GM23338 (cell line): ENCODE measurements around the gene HDAC5. TPM values are rescaled to one million over a fixed set of nuclear protein-coding genes. Genes with fewer than 3 reads are reported as not detected.

Experiments
- ATAC-seq: fragments of 200-7000 bp; cut with Tn5 transposase; 3 replicates; pipeline ENCODE4 v1.9.1; 2020
- DNase-seq: peaks from one replicate; pipeline ENCODE4 v3.0.0-alpha.2; 2015; ENCODE audit warnings: low spot score
- H2AFZ ChIP-seq: fragments of 200-600 bp; sonication (generic); 2 replicates; pipeline ENCODE4 v1.8.0; 2016; ENCODE audit warnings: antibody characterized with exemption, mild to moderate bottlenecking, moderate library complexity
- H3F3A ChIP-seq: fragments of 200-600 bp; sonication (generic); replicated peaks from 2 replicates; pipeline ENCODE4 v1.8.0; 2017; ENCODE audit warnings: antibody characterized with exemption, mixed run types, low read depth
- H3K27ac ChIP-seq: fragments of 200-600 bp; sonication (generic); 2 replicates; pipeline ENCODE4 v1.6.1; 2016; ENCODE audit warnings: low read depth
- H3K27me3 ChIP-seq: fragments of 200-600 bp; sonication (generic); 2 replicates; pipeline ENCODE4 v1.8.0; 2016; ENCODE audit warnings: mild to moderate bottlenecking, mixed run types, moderate library complexity; ENCODE audit not compliant: insufficient read depth
- H3K36me3 ChIP-seq: fragments of 200-600 bp; sonication (generic); 2 replicates; pipeline ENCODE4 v1.8.0; 2016; ENCODE audit warnings: mild to moderate bottlenecking; ENCODE audit not compliant: insufficient read depth
- H3K4me1 ChIP-seq: fragments of 200-600 bp; sonication (generic); 2 replicates; pipeline ENCODE4 v1.8.0; 2016; ENCODE audit warnings: mild to moderate bottlenecking, moderate library complexity; ENCODE audit not compliant: insufficient read depth
- H3K4me2 ChIP-seq: fragments of 200-600 bp; sonication (generic); 2 replicates; pipeline ENCODE4 v1.7.1; 2017; ENCODE audit warnings: mixed run types
- H3K4me3 ChIP-seq: fragments of 200-600 bp; sonication (generic); 2 replicates; pipeline ENCODE4 v1.6.1; 2016; ENCODE audit warnings: mixed run types
- H3K79me2 ChIP-seq: fragments of 200-600 bp; sonication (generic); replicated peaks from 2 replicates; pipeline ENCODE4 v1.8.0; 2017; ENCODE audit warnings: mild to moderate bottlenecking; ENCODE audit not compliant: insufficient read depth
- H3K9me2 ChIP-seq: fragments of 200-600 bp; sonication (generic); 2 replicates; pipeline ENCODE4 v1.8.0; 2017; ENCODE audit not compliant: insufficient read depth
- H4K20me1 ChIP-seq: fragments of 200-600 bp; sonication (generic); replicated peaks from 2 replicates; pipeline ENCODE4 v1.8.0; 2017; ENCODE audit warnings: mild to moderate bottlenecking; ENCODE audit not compliant: insufficient read depth
- H3K27ac Mint-ChIP-seq: 2 replicates; pipeline ENCODE4 v1.8.0; 2020; ENCODE audit warnings: inconsistent platforms, mild to moderate bottlenecking, moderate library complexity, mixed read lengths
- H3K27me3 Mint-ChIP-seq: 3 replicates; pipeline ENCODE4 v1.8.0; 2022; ENCODE audit warnings: low read depth, mild to moderate bottlenecking, moderate library complexity, mixed read lengths, inconsistent platforms; ENCODE audit not compliant: insufficient read depth, poor library complexity
- H3K36me3 Mint-ChIP-seq: 3 replicates; pipeline ENCODE4 v1.8.0; 2021; ENCODE audit warnings: low read depth, mild to moderate bottlenecking, inconsistent platforms, moderate library complexity, mixed read lengths
- H3K4me1 Mint-ChIP-seq: 3 replicates; pipeline ENCODE4 v1.8.0; 2020; ENCODE audit warnings: mild to moderate bottlenecking, inconsistent platforms, mixed read lengths
- H3K4me3 Mint-ChIP-seq: 3 replicates; pipeline ENCODE4 v1.8.0; 2021; ENCODE audit warnings: moderate library complexity, mild to moderate bottlenecking, inconsistent platforms, mixed read lengths
- H3K9me3 Mint-ChIP-seq: 3 replicates; pipeline ENCODE4 v1.8.0; 2020; ENCODE audit warnings: moderate library complexity, mild to moderate bottlenecking, inconsistent platforms, mixed read lengths
- CREB1 ChIP-seq: fragments of 250-450 bp; sonication (Bioruptor Pico); IDR thresholded peaks from 2 replicates; pipeline ENCODE4 v1.5.0; 2020; ENCODE audit warnings: low read depth, mild to moderate bottlenecking, moderate library complexity
- CTCF ChIP-seq, 2 experiments: fragments of 200-600 bp in 1 of 2; sonication (generic) in 1 of 2; conservative IDR thresholded peaks; 2 replicates each; pipeline versions ENCODE4 v1.5.1 to v1.6.1; 2016 to 2017; ENCODE audit warnings: antibody characterized with exemption in 2 of 2, low read depth in 2 of 2, mild to moderate bottlenecking in 2 of 2, moderate library complexity in 1 of 2
- ETS1 ChIP-seq: IDR thresholded peaks from 2 replicates; pipeline ENCODE4 v1.6.1; 2016; ENCODE audit warnings: antibody characterized with exemption
- EZH2 ChIP-seq: fragments of 200-600 bp; sonication (generic); IDR thresholded peaks from one replicate; pipeline ENCODE4 v1.8.0; 2017; ENCODE audit warnings: antibody characterized with exemption, mild to moderate bottlenecking, low read depth; ENCODE audit not compliant: unreplicated experiment
- EZH2phosphoT487 ChIP-seq: fragments of 200-600 bp; sonication (generic); IDR thresholded peaks from one replicate; pipeline ENCODE4 v1.8.1; 2018; ENCODE audit warnings: antibody characterized with exemption; ENCODE audit not compliant: unreplicated experiment
- JUNB ChIP-seq: IDR thresholded peaks from one replicate; pipeline ENCODE4 v1.6.1; 2016; ENCODE audit warnings: antibody characterized with exemption; ENCODE audit not compliant: unreplicated experiment
- POLR2AphosphoS5 ChIP-seq: IDR thresholded peaks from 2 replicates; pipeline ENCODE4 v1.6.1; 2016; ENCODE audit warnings: antibody characterized with exemption, low read depth
- REST ChIP-seq: IDR thresholded peaks from one replicate; pipeline ENCODE4 v1.6.1; 2018; ENCODE audit warnings: antibody characterized with exemption; ENCODE audit not compliant: unreplicated experiment
- ZNF114 ChIP-seq: fragments of 250-450 bp; sonication (Bioruptor Pico); IDR thresholded peaks from 2 replicates; pipeline ENCODE4 v1.5.0; 2020; ENCODE audit warnings: mild to moderate bottlenecking, moderate library complexity
- ZNF331 ChIP-seq: fragments of 250-450 bp; sonication (Bioruptor Pico); IDR thresholded peaks from 2 replicates; pipeline ENCODE4 v1.5.0; 2020; ENCODE audit warnings: low read depth, mild to moderate bottlenecking, moderate library complexity
- polyA plus RNA-seq: library from polyadenylated mRNA; unstranded; fragments of >200 nt; fragmentation: Nextera tagmentation; extraction: Ambion mirVana; gene quantifications from 2 replicates; pipeline ENCODE4 v1.2.1, GENCODE V29; 2016
- total RNA-seq: library from RNA; depleted of rRNA; stranded (reverse); fragments of >200 nt; shearing (Covaris generic); gene quantifications from 2 replicates; pipeline ENCODE4 v1.2.3, GENCODE V29; 2014

Gene HDAC5
- total and polyA plus RNA-seq, 2 experiments from 2014 or later, result 16.9 to 71.1 TPM

- Histone ChIP-seq H3K36me3 (no peaks in the 10 kb centered on the region; the same call in 1 of the 2 replicates), H3K27me3 (no peaks in the 10 kb centered on the region), H3K4me2 (peak overlapping the region; percentile 63), H3K27ac (peak overlapping the region; percentile 99), H3K4me3 (peak overlapping the region; percentile 46), H2AFZ (no peak overlapping the region), H3K79me2 (peaks cover 11% of the 10 kb centered on the region; the same call in 1 of the 2 replicates), H4K20me1 (no peaks in the 10 kb centered on the region), H3K9me2 (no peaks in the 10 kb centered on the region), H3F3A (peaks cover 26% of the 10 kb centered on the region), H3K4me1 (peaks cover 29% of the 10 kb centered on the region)
- Mint-ChIP-seq H3K36me3 (peaks cover 9% of the 10 kb centered on the region), H3K27me3 (peaks cover 12% of the 10 kb centered on the region), H3K27ac (peak overlapping the region; percentile 99), H3K4me3 (peak overlapping the region; percentile 76), H3K9me3 (no peaks in the 10 kb centered on the region; the same call in 2 of the 3 replicates), H3K4me1 (peaks cover 27% of the 10 kb centered on the region; the same call in 2 of the 3 replicates)
- TF ChIP-seq POLR2AphosphoS5, result peak; percentile 35
- TF ChIP-seq EZH2, result no peak
- TF ChIP-seq CTCF (conservative IDR thresholded peaks at IDR 0.05; ENCODE audit: low read depth in 2 of 2), result peak in 1 of 2 experiments; percentile 39; a peak in 1 of 4 replicates
- ATAC-seq (peak; percentile 90), DNase-seq (peak; percentile 96)
Observed at GRCh38 chr17:44095647-44096496, 27.6 kb downstream of the HDAC5 start.

- H3K4me2 ChIP-seq, result peak overlapping the region; percentile 63
- Mint-ChIP-seq H3K27ac (peak overlapping the region; percentile 99), H3K36me3 (peaks cover 11% of the 10 kb centered on the region), H3K4me1 (peaks cover 27% of the 10 kb centered on the region; the same call in 2 of the 3 replicates), H3K27me3 (peaks cover 12% of the 10 kb centered on the region), H3K4me3 (peak overlapping the region; percentile 76), H3K9me3 (no peaks in the 10 kb centered on the region; the same call in 2 of the 3 replicates)
- H3K27ac ChIP-seq, result peak overlapping the region; percentile 99
- no peaks in the 10 kb centered on the region for H3K9me2 ChIP-seq
- DNase-seq (no peak), ATAC-seq (peak; percentile 22)
- H3K79me2 ChIP-seq, result peaks cover 11% of the 10 kb centered on the region; the same call in 1 of the 2 replicates
- peak overlapping the region; percentile 46 for H3K4me3 ChIP-seq
- peaks cover 29% of the 10 kb centered on the region for H3K4me1 ChIP-seq
- peaks cover 26% of the 10 kb centered on the region for H3F3A ChIP-seq
- H3K27me3 ChIP-seq, result no peaks in the 10 kb centered on the region
- no peak overlapping the region for H2AFZ ChIP-seq
- no peaks in the 10 kb centered on the region for H4K20me1 ChIP-seq
- H3K36me3 ChIP-seq, result no peaks in the 10 kb centered on the region; the same call in 1 of the 2 replicates
- TF ChIP-seq JUNB (no peak), EZH2phosphoT487 (no peak), REST (no peak), ZNF114 (CRISPR knock-in tag) (no peak), EZH2 (no peak), ZNF331 (CRISPR knock-in tag) (no peak), CREB1 (CRISPR knock-in tag) (no peak), CTCF (conservative IDR thresholded peaks at IDR 0.05; ENCODE audit: low read depth in 2 of 2) (no peak), ETS1 (no peak)
Observed at GRCh38 chr17:44095388-44095646, 28.1 kb downstream of the HDAC5 start.
